Measurements from ENCODE around the gene PCDHGC5.

Gene PCDHGC5

GRCh38 chr5:141534492-141535213, 45.8 kb downstream of the PCDHGC5 start:
- no peak for DNase-seq
